K562 (cell line): ENCODE results near the gene ZNF800. TPM values are rescaled to one million over a fixed set of nuclear protein-coding genes. Genes with fewer than 3 reads are reported as not detected.

ENCODE experiments used
- ATAC-seq: fragments of 200-7000 bp; cut with Tn5 transposase; 3 replicates; pipeline ENCODE4 v1.9.1; 2020; ENCODE audit warnings: moderate library complexity
- BruUV-seq: library from RNA; stranded (reverse); fragments of 400-500 nt; replicated peaks from 2 replicates; lab custom pipeline; 2021; lab: Mats Ljungman, UMichigan
- CTCF ChIA-PET: fragments of 300-600 bp; formaldehyde crosslinking; extraction: SDS; loops from one replicate; lab custom pipeline; 2021; ENCODE audit warnings: low intra/inter-chr PET ratio; lab: Yijun Ruan, JAX
- POLR2A ChIA-PET: fragments of 300-600, 350-650 bp; sonication (Branson Sonifier 250); formaldehyde crosslinking; extraction: SDS; loops from one replicate; lab custom pipeline; 2021; ENCODE audit warnings: antibody characterized with exemption, inconsistent platforms; lab: Yijun Ruan, JAX
- DNase-seq, 4 experiments: peaks; one replicate each; pipeline versions ENCODE4 v3.0.0 to v3.0.0-alpha.2; 2011 to 2018; ENCODE audit warnings: low spot score in 3 of 4, mixed read lengths in 3 of 4; ENCODE audit errors: extremely low read depth in 1 of 4
- FAIRE-seq: peaks from 2 replicates; lab custom pipeline; 2011; peaks lifted over from hg19 to GRCh38; lab: Jason Lieb, UNC
- H2AFZ ChIP-seq: 2 replicates; pipeline ENCODE4 v1.6.0; 2011; ENCODE audit warnings: low read depth, low read length, control low read depth, inconsistent platforms
- H3K27ac ChIP-seq: fragments of 200-600 bp; 3 replicates; pipeline ENCODE4 v1.8.0; 2011; ENCODE audit warnings: low read depth, mild to moderate bottlenecking, control low read depth, inconsistent platforms, low read length, moderate library complexity, mixed read lengths; ENCODE audit errors: extremely low read depth
- H3K27me3 ChIP-seq, 2 experiments: fragments of 300-600 bp in 1 of 2; 2 replicates in 1 of 2; 3 replicates in 1 of 2; pipeline versions ENCODE4 v1.6.0 to v1.8.0; 2011; ENCODE audit warnings: inconsistent platforms in 2 of 2, low read length in 2 of 2, mild to moderate bottlenecking in 1 of 2, mixed read lengths in 1 of 2, moderate library complexity in 1 of 2; ENCODE audit not compliant: control insufficient read depth in 2 of 2, insufficient read depth in 2 of 2
- H3K36me3 ChIP-seq: fragments of 300-600 bp; 3 replicates; pipeline ENCODE4 v1.8.0; 2011; ENCODE audit warnings: mild to moderate bottlenecking, low read length, inconsistent platforms; ENCODE audit not compliant: control insufficient read depth, insufficient read depth
- H3K4me1 ChIP-seq, 2 experiments: fragments of 200-600 bp in 1 of 2; replicated peaks in 1 of 2; 2 replicates in 1 of 2; 3 replicates in 1 of 2; pipeline versions ENCODE4 v1.5.1 to v1.8.0; 2011; ENCODE audit warnings: inconsistent platforms in 2 of 2, low read length in 2 of 2, mild to moderate bottlenecking in 1 of 2, mixed read lengths in 1 of 2, moderate library complexity in 1 of 2; ENCODE audit not compliant: control insufficient read depth in 2 of 2, insufficient read depth in 2 of 2
- H3K4me2 ChIP-seq: 2 replicates; pipeline ENCODE4 v1.6.1; 2011; ENCODE audit warnings: low read length, control low read depth, inconsistent platforms, mixed read lengths; ENCODE audit not compliant: insufficient read depth
- H3K4me3 ChIP-seq: fragments of 200-600 bp; sonication (generic), shearing (Covaris generic); 2 replicates; pipeline ENCODE4 v1.5.1; 2016; ENCODE audit warnings: control low read depth, inconsistent platforms
- H3K79me2 ChIP-seq: fragments of 200-600 bp; 3 replicates; pipeline ENCODE4 v1.8.0; 2011; ENCODE audit warnings: low read length, inconsistent platforms; ENCODE audit not compliant: control insufficient read depth, insufficient read depth
- H3K9ac ChIP-seq, 2 experiments: 2 replicates each; pipeline versions ENCODE4 v1.6.0 to v1.6.1; 2011; ENCODE audit warnings: low read depth in 2 of 2, low read length in 2 of 2, control low read depth in 1 of 2, inconsistent platforms in 1 of 2, mild to moderate bottlenecking in 1 of 2, mixed read lengths in 1 of 2; ENCODE audit not compliant: insufficient read depth in 1 of 2
- H3K9me1 ChIP-seq: one replicate; pipeline ENCODE4 v1.6.0; 2011; ENCODE audit warnings: inconsistent platforms, mild to moderate bottlenecking, low read length, moderate library complexity; ENCODE audit not compliant: control insufficient read depth, insufficient read depth
- H3K9me3 ChIP-seq: replicated peaks from 2 replicates; pipeline ENCODE4 v1.5.1; 2011; ENCODE audit warnings: low read depth, low read length, inconsistent platforms; ENCODE audit not compliant: control insufficient read depth, insufficient read depth
- H4K20me1 ChIP-seq: replicated peaks from 2 replicates; pipeline ENCODE4 v1.6.1; 2011; ENCODE audit warnings: low read length, inconsistent platforms, mixed read lengths; ENCODE audit not compliant: control insufficient read depth, insufficient read depth
- CBFA2T3 ChIP-seq: fragments of 450-650 bp; IDR thresholded peaks from 2 replicates; pipeline ENCODE4 v1.6.1; 2017
- EP300 ChIP-seq: IDR thresholded peaks from 2 replicates; pipeline ENCODE4 v1.6.1; 2012; ENCODE audit warnings: low read length, improper control_type of control experiment
- GTF2E2 ChIP-seq: fragments of 200-800 bp; sonication (Bioruptor generic); IDR thresholded peaks from 2 replicates; pipeline ENCODE4 v1.6.1; 2016; ENCODE audit warnings: missing genetic modification characterization, missing compliant biosample characterization
- GTF3C2 ChIP-seq: IDR thresholded peaks from 3 replicates; pipeline ENCODE4 v1.6.1; 2011; ENCODE audit warnings: borderline replicate concordance, mild to moderate bottlenecking, moderate library complexity; ENCODE audit not compliant: insufficient read length; ENCODE audit errors: extremely low read depth
- HMG20A ChIP-seq: fragments of 450-650 bp; formaldehyde crosslinking; conservative IDR thresholded peaks from 2 replicates; pipeline ENCODE4 v1.4.0; 2020; ENCODE audit warnings: mild to moderate bottlenecking, mixed read lengths
- MCM2 ChIP-seq: fragments of 450-650 bp; IDR thresholded peaks from 2 replicates; pipeline ENCODE4 v1.6.1; 2017; ENCODE audit warnings: low read depth, mild to moderate bottlenecking
- MTA2 ChIP-seq: fragments of 450-650 bp; IDR thresholded peaks from 2 replicates; pipeline ENCODE4 v1.6.1; 2016; ENCODE audit warnings: low read depth
- POLR2A ChIP-seq: fragments of 450-650 bp; conservative IDR thresholded peaks from 2 replicates; pipeline ENCODE4 v1.6.1; 2016
- TCF3 ChIP-seq: sonication (generic); formaldehyde crosslinking; IDR thresholded peaks from 2 replicates; pipeline ENCODE4 v1.4.0; 2020; ENCODE audit warnings: mild to moderate bottlenecking, missing genetic modification reagents
- TFAM ChIP-seq: fragments of 250-450 bp; sonication (Bioruptor Pico); conservative IDR thresholded peaks from 2 replicates; pipeline ENCODE4 v1.5.0; 2021; ENCODE audit warnings: mild to moderate bottlenecking, moderate library complexity
- ZNF175 ChIP-seq: fragments of 200-800 bp; sonication (Bioruptor generic); IDR thresholded peaks from 2 replicates; pipeline ENCODE4 v1.6.1; 2016; ENCODE audit warnings: low read depth, mild to moderate bottlenecking, missing genetic modification characterization, missing compliant biosample characterization
- WGBS: fragments of 100-300 bp; shearing (Covaris generic); methylation state at CpG from one replicate; pipeline ENCODE4 v1.1.6; 2016; ENCODE audit warnings: low coverage, mixed read lengths; ENCODE audit not compliant: insufficient coverage; ENCODE audit errors: missing lambda C conversion rate; 5-methylcytosine and 5-hydroxymethylcytosine counted together
- in situ Hi-C: fragments of 300-500 bp; cut with MboI; formaldehyde crosslinking; loops from 4 replicates; pipeline ENCODE4 v1.15.0; 2018; ENCODE audit warnings: inconsistent platforms, mixed read lengths
- intact Hi-C: fragments of 100-400 bp; cut with micrococcal nuclease; formaldehyde crosslinking; loops from 2 replicates; pipeline ENCODE4 v1.14.2; 2022
- polyA plus RNA-seq, 8 experiments: library from polyadenylated mRNA; depleted of rRNA in 4 of 8; stranded (reverse) in 5 of 8; unstranded in 3 of 8; fragments of >200 nt; fragmentation: Nextera tagmentation in 2 of 8; fragmentation: Illumina TruSeq in 1 of 8; extraction: Ambion mirVana in 2 of 8; extraction: Trizol in 1 of 8; gene quantifications; 2 replicates each; pipeline versions ENCODE4 v1.2.1 to v1.2.3, GENCODE V29; 2011 to 2014; ENCODE audit warnings: inconsistent platforms in 1 of 8, missing spikeins in 1 of 8
- total RNA-seq, 7 experiments: library from RNA; depleted of rRNA in 6 of 7; stranded (reverse); fragments of >200 nt in 6 of 7; fragmentation: Illumina TruSeq in 2 of 7; extraction: Trizol in 2 of 7; gene quantifications; 2 replicates each; pipeline versions ENCODE4 v1.2.1 to v1.2.3, GENCODE V29; 2011 to 2021; ENCODE audit warnings: low replicate concordance in 1 of 7
- TF ChIP-seq, protein P1 (sequence below): fragments of 200-800 bp; sonication (Bioruptor generic); IDR thresholded peaks from 2 replicates; pipeline ENCODE4 v1.6.1; 2017; ENCODE audit warnings: missing genetic modification characterization, missing compliant biosample characterization
- TF ChIP-seq, protein P2 (sequence below): fragments of 250-450 bp; sonication (Bioruptor Pico); IDR thresholded peaks from 2 replicates; pipeline ENCODE4 v1.4.0; 2020; ENCODE audit warnings: mild to moderate bottlenecking, moderate library complexity
- TF ChIP-seq, protein P3 (sequence below): sonication (generic); IDR thresholded peaks from 2 replicates; pipeline ENCODE4 v1.6.1; 2016

Gene ZNF800
- total and polyA plus RNA-seq, 9 of the 15 experiments (the other 6 are each of a cell fraction or from before 2014, with no cell fraction given): 7.5 to 58.3 (median 33.4) TPM

- TF ChIP-seq, protein P1, sequence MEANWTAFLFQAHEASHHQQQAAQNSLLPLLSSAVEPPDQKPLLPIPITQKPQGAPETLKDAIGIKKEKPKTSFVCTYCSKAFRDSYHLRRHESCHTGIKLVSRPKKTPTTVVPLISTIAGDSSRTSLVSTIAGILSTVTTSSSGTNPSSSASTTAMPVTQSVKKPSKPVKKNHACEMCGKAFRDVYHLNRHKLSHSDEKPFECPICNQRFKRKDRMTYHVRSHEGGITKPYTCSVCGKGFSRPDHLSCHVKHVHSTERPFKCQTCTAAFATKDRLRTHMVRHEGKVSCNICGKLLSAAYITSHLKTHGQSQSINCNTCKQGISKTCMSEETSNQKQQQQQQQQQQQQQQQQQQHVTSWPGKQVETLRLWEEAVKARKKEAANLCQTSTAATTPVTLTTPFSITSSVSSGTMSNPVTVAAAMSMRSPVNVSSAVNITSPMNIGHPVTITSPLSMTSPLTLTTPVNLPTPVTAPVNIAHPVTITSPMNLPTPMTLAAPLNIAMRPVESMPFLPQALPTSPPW (CRISPR knock-in tag): peak; percentile 58
- no peak for TF ChIP-seq CBFA2T3
- no peak for TF ChIP-seq MTA2
- TF ChIP-seq TFAM: no peak
- TF ChIP-seq MCM2: no peak
- TF ChIP-seq, protein P2, sequence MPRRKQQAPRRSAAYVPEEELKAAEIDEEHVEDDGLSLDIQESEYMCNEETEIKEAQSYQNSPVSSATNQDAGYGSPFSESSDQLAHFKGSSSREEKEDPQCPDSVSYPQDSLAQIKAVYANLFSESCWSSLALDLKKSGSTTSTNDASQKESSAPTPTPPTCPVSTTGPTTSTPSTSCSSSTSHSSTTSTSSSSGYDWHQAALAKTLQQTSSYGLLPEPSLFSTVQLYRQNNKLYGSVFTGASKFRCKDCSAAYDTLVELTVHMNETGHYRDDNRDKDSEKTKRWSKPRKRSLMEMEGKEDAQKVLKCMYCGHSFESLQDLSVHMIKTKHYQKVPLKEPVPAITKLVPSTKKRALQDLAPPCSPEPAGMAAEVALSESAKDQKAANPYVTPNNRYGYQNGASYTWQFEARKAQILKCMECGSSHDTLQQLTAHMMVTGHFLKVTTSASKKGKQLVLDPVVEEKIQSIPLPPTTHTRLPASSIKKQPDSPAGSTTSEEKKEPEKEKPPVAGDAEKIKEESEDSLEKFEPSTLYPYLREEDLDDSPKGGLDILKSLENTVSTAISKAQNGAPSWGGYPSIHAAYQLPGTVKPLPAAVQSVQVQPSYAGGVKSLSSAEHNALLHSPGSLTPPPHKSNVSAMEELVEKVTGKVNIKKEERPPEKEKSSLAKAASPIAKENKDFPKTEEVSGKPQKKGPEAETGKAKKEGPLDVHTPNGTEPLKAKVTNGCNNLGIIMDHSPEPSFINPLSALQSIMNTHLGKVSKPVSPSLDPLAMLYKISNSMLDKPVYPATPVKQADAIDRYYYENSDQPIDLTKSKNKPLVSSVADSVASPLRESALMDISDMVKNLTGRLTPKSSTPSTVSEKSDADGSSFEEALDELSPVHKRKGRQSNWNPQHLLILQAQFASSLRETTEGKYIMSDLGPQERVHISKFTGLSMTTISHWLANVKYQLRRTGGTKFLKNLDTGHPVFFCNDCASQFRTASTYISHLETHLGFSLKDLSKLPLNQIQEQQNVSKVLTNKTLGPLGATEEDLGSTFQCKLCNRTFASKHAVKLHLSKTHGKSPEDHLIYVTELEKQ (CRISPR knock-in tag): no peak
These were observed 12.9 kb downstream of the ZNF800 start (continued) for GRCh38 chr7:127379642-127380041.

- no TSS peak for BruUV-seq
These were observed 14.0 kb downstream of the ZNF800 start for GRCh38 chr7:127378537-127378936.

More at GRCh38 chr7:127378537-127378936, 14.0 kb downstream of the ZNF800 start:
- ATAC-seq (no peak), DNase-seq (no peak), FAIRE-seq (no peak)
- TF ChIP-seq POLR2A (no peak), HMG20A (CRISPR knock-in tag) (no peak), TCF3 (CRISPR knock-in tag) (no peak), GTF2E2 (tag) (no peak), ZNF175 (CRISPR knock-in tag) (no peak), GTF3C2 (no peak), EP300 (no peak)
- TF ChIP-seq, protein P3, sequence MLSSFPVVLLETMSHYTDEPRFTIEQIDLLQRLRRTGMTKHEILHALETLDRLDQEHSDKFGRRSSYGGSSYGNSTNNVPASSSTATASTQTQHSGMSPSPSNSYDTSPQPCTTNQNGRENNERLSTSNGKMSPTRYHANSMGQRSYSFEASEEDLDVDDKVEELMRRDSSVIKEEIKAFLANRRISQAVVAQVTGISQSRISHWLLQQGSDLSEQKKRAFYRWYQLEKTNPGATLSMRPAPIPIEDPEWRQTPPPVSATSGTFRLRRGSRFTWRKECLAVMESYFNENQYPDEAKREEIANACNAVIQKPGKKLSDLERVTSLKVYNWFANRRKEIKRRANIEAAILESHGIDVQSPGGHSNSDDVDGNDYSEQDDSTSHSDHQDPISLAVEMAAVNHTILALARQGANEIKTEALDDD: peak; percentile 66
- peaks cover 97% of the 10 kb centered on the region for H3K79me2 ChIP-seq
- no peaks in the 10 kb centered on the region for H3K9me1 ChIP-seq
- ChIA-PET CTCF (no interaction called here), POLR2A (interaction anchor here (0.9 to 1.8 kb wide), 3 partner anchors 10 to 14 kb away, joined by 3 to 11 read pairs (median 4); no protein-coding TSS in a partner anchor)
- no peak overlapping the region for H2AFZ ChIP-seq
- WGBS: 38% methylated on average over 1 of the region's 1 CpG
- H3K9ac ChIP-seq: no peak overlapping the region
- no peak overlapping the region for H3K4me2 ChIP-seq
- H3K36me3 ChIP-seq: peaks cover 94% of the 10 kb centered on the region
- no peak overlapping the region for H3K27ac ChIP-seq
- H4K20me1 ChIP-seq: no peaks in the 10 kb centered on the region
- intact Hi-C loops: no loop called here
- no peaks in the 10 kb centered on the region for H3K27me3 ChIP-seq
- no peak overlapping the region for H3K4me3 ChIP-seq
- in situ Hi-C loops: no loop called here
- no peaks in the 10 kb centered on the region for H3K9me3 ChIP-seq
- peaks cover 4 to 24% of the 10 kb centered on the region in 2 experiments for H3K4me1 ChIP-seq
